GM19397 (cell line): ENCODE data around the gene HYOU1.
"Not testable (repeated sequence)": the region's sequence is repeated elsewhere in the genome, so short reads cannot be mapped to it uniquely, and the experiment has no call there.

Experiments used
- ATAC-seq: cut with Tn5 transposase; IDR thresholded peaks from one replicate; pipeline ENCODE4 v1.9.1; 2021; ENCODE audit warnings: mild to moderate bottlenecking, moderate library complexity; ENCODE audit not compliant: unreplicated experiment

Gene HYOU1

DNA sequence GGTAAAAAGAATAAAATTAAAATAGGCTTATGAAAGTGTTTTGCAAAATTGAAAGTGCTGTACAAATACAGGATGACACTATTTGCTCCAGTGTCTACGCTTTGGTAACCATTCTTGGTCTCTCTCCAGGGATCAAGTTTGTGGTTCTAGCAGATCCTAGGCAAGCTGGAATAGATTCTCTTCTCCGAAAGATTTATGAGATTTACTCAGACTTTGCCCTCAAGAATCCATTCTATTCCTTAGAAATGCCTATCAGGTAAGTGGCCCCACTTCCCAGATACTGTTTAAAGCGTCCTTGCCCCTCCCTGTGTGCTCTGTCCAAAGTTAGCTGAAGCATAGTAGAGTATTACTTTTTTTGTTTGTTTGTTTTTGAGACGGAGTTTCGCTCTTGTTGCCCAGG lies 35.4 kb downstream of the HYOU1 start:
- no peak for ATAC-seq

DNA sequence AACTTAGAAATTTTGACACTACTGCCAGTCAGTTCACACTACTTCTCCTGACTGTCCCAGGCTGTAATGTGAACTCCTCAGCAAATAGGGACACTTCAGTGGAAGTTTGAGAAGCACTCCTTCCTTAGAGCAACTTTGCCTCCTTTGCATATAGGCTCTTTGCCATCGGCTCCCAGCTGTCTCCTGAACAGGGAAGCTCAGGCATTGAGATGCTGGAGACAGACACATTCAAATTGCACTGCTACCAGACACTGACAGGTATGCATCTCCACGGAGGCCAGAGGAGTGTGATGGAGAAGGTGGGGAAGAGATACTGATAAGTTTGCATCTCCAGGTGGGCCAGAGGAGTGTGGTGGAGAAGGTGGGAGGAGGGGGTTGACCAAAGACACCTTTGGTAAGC lies 37.0 kb downstream of the HYOU1 start:
- no peak for ATAC-seq

DNA sequence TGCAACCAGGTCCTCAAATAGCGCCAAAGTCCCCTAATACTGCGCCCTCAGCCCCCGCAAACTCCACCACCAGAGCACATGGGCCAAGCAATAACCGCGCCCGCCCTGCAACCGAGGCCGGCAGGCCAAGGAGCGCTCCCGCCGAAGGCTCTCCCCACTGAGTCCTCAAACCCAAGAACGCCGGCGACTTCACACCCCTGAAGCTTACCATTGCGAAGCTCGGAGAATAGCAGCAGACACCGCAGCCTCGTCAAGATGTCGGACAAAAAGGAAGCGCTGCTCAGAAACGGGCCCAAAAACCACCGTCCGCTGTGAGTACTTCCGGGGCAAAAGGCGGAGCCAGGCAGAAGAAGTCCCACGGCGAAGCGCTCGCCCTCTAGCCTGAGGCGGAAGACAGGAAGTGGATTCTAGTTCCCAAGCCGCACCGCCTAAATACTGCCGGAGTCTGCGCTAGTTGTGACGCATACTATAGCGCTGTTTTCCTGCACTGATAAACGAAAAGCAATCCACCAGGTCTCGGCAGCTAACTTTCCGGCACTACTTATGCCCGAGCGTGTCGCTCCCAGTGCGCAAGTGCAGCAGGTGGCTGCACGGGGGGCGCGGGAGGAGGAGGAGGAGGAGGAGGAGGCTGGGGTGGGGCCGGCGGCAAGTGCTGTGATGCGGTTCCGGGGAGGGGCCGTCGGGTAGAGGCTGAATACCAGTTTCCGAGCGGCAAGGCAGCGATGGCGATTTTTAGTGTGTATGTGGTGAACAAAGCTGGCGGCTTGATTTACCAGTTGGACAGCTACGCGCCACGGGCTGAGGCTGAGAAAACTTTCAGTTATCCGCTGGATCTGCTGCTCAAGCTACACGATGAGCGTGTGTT lies 38.7 kb downstream of the HYOU1 start, which contains the start of the genes RPS25 and TRAPPC4:
Gene RPS25 (minus strand): TSS at position 270 of the 865 bp plus-strand sequence. CDS start 59 bp downstream, at position 211.
Gene TRAPPC4 (plus strand): TSS at position 693 of the 865 bp plus-strand sequence. CDS start 30 bp downstream, at position 723.
- ATAC-seq, result peak; percentile 85

DNA sequence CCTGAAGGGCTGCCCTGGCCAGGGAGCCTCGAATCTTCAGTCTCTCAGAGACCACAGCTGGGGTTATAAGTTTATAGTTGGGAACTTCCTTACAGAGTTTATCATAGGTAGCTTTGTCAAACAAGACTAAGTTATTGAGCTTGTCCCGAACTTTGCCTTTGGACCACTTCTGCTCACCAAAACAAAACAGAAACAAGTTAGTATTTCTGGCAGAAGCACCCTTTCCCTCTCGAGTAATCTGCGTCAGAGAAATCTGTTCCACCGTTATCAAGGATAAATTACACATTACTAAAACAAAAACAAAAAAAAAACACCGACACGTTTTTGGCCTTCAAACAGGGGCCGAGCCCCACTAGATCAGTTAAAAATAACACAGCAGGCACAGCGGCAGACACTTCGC lies 39.6 kb downstream of the HYOU1 start:
- ATAC-seq, result not testable (repeated sequence)

DNA sequence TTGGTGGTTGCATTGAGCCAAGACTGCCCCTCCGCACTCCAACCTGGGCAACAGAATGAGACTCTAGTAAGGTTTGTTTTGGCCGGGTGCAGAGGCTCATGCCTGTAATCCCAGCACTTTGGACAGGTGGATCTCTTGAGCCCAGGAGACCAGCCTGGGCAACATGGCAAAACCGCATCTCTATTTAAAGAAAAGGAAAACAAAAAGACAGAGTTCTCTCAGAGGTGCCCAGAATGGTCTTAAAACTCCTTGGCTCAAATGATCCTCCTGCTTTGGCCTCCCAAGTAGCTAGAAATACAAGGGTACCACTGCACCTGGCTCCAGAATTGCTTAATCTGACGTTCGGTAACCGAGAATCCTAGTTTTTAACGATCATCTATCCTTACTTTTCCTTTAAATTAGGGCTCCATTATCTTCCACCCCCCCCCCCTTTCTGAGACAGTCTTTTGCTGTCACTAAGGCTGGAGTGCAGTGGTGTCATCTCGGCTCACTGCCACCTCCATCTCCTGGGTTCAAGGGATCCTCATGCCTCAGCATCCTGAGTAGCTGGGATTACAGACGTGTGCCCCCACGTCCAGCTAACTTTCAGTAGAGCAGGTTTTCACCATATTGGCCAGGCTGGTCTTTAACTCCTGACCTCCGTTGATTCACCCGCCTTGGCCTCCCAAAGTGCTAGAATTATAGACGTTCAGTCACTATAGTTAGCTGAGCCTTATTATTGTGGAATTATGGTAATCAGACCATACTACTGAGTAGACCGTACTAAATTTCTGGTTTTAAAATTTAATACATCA lies 40.6 kb downstream of the HYOU1 start:
- no peak for ATAC-seq

DNA sequence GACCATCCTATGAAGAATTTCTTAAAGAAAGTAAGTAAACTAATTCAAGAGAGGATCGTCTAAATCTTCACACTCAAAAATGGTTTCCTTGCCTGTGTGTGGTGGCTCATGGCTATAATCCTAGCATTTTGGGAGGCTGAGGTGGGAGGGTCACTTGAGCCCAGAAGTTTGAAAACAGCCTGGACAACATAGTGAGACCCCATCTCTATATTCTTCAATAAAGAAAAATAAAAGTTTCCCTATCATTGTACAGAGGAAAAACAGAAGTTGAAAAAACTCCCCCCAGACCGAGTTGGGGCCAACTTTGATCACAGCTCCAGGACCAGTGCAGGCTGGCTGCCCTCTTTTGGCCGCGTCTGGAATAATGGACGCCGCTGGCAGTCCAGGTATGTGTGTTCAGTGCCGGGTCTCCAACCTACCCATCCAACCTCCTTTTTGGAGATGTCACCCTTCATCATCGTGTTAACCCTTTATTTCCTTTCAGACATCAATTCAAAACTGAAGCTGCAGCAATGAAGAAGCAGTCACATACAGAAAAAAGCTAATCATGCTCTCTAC lies 41.9 kb downstream of the HYOU1 start:
- ATAC-seq, result no peak

DNA sequence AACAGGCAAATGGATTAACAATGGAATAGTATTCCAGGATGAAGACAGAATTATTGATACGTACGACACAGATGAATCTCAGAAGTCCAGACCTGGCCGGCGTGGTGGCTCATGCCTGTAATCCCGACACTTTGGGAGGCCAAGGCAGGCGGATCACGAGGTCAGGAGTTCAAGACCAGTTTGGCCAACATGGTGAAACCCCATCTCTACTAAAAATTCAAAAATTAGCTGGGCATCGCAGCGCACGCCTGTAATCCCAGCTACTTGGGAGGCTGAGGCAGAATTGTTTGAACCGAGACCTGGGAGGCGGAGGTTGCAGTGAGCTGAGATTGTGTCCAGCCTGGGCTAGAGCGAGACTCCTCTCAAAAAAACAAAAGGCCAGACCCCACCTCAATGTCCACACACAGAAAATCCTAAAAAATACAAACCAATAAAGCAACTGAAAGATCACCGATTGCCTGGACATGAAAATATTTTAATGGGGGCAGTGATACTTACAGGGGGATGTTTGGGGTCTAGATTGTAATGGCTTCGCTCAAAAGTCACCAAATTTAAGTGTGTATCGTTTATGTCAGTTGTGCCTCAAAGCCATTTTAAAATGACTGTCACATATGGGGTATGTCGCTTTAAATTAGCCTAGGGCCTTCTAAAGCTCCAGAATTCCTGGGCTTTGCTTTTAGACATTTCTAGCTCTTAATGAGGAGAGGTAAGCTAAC lies 42.6 kb downstream of the HYOU1 start:
- ATAC-seq, result no peak

DNA sequence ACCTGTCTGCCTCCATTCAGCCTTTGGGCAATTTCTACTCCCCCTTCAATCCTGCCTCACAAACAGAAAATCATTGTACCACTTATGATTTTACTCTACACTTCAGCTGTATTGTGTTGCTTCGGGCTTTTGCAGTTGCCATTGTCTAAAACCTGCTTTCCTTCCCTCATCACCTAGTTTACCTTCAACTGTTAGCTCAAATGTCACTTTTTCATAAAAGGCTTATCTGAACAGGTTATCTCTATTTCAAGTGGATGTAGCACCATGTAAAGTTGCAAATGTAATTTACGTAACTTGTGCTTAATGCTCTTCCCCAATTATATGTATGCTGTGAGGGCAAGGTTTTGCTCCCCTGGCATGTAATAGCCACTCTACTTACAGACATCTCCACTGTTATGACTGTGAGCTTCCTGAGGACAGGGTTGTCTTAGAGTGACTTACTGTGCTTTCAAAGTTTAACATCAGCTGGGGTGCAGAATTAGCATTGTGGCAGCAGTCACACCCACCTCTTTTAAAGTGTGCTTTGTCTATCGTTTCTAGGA lies 44.3 kb downstream of the HYOU1 start:
- no peak for ATAC-seq

DNA sequence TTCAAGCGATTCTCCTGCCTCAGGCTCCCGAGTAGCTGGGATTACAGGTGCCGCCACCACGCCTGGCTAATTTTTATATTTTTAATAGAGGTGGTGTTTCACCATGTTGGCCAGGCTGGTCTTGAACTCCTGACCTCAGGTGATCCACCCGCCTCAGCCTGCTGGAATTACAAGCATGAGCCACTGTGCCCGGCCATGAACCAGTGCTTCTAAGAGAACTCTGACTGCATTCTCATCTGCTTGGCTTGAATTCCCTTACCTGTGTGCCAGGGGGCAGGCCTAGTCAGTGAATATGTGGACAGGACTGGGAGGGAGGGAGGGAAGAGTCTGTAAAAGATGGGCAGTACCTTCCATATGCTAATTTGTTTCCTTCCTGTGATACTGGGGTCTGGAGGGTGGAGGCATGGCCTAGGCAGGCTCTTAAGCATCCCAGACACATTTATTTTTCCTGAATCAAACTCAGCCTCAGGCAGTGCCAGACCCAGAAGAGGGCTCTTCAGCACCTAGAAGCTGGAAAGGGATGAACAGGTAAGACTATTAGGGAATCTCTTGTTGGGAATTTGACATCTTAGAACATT lies 45.4 kb downstream of the HYOU1 start:
- ATAC-seq, result no peak

DNA sequence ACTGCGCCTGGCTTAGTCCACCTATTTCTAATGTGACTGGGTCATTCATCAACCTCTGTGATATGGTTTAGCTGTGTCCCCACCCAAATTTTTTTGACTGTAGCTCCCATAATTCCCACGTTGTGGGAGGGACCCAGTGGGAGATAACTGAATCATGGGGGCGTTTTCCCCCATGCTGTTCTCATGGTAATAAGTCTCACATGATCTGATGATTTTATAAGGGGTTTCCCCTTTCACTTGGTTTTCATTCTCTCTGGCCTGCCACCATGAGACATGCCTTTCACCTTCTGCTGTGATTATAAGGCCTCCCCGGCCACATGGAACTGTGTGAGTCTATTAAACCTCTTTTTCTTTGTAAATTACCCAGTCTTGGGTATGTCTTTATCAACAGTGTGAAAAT lies 50.3 kb downstream of the HYOU1 start:
- no peak for ATAC-seq

DNA sequence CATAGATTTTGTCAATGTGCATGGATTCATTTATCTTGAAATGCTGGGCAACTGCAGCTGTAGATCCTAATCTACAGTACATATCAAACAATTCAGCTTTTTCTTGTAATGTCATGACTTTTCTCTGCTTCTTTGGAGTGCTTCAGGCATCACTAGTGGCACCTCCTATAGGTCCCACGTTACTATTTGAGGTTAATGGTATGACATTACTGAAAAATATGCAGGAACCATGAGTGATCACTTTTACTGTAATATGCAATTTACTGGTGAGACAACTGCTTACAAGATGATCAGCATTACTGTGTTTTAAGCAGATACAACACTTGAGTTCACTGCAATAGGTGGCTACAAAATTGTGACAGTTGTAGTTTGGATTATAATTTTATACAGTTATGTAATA lies 56.1 kb downstream of the HYOU1 start:
- ATAC-seq, result no peak

DNA sequence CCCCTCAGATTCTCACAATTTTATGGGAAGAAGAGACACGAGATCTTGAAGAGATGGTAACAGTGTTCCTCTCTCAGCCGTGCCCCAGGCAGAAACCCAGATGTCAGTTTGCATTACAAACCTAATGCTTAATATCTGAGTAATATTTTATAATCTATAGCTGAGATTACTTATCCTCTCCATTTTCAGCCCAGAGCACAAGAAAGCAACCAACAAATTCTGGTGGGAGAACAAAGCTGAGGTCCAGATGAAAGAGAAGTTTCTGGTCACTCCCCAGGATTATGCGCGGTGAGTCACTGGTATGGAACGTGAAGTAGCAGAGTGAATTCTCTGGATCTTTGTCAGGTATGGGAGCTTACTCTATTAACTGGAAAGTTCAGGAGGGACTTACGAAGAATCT lies 58.2 kb downstream of the HYOU1 start:
- ATAC-seq, result no peak

DNA sequence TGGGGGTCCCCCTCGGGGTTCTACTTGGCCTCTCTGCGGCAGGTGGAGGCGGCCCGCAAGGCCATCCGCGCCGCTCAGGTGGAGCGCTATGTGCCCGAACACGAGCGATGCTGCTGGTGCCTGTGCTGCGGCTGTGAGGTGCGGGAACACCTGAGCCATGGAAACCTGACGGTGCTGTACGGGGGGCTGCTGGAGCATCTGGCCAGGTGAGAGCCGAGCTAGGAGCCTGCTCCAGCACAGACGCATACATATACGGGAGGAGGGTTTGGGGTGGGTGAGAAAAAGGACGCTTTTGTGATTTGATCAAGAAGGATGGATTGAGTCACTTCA lies 58.7 kb downstream of the HYOU1 start:
- ATAC-seq, result no peak

DNA sequence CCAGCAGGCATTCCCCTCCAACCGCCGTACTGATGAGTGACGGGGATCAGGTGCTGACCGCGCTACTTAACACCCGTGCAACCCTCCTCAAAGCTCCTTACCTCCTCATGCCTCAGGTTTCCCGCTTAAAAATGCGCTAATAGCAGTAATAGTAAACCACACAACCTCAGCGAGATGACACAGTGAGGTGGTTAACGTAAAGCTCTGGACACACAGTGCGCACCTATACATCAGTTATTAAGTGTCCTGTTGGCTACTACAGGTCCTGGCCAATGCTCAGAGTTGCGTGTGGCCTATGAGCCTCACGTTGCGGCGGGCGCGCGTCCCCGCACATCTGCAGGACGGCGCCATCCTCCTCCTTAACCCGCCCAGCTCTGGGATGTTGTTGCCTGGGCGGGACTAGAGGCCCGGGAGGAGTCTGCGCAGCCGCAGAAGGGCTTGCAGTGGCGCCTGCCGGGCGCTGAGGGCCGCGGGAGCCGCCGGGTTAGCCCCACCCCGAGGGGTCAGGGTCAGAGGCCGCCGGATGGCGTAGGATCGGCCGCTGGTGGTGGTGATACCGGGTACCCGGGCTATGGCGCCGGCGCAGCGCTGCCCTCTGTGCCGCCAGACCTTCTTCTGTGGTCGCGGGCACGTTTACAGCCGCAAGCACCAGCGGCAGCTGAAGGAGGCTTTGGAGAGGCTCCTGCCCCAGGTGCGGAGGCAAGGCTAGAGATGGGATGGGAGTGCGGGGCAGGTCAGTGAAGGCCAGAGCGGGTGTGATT lies 59.2 kb downstream of the HYOU1 start, which contains the start of gene CENATAC:
Gene CENATAC (plus strand): TSS at position 512 of the 761 bp plus-strand sequence. CDS start 60 bp downstream, at position 572.
- ATAC-seq, result peak; percentile 93

DNA sequence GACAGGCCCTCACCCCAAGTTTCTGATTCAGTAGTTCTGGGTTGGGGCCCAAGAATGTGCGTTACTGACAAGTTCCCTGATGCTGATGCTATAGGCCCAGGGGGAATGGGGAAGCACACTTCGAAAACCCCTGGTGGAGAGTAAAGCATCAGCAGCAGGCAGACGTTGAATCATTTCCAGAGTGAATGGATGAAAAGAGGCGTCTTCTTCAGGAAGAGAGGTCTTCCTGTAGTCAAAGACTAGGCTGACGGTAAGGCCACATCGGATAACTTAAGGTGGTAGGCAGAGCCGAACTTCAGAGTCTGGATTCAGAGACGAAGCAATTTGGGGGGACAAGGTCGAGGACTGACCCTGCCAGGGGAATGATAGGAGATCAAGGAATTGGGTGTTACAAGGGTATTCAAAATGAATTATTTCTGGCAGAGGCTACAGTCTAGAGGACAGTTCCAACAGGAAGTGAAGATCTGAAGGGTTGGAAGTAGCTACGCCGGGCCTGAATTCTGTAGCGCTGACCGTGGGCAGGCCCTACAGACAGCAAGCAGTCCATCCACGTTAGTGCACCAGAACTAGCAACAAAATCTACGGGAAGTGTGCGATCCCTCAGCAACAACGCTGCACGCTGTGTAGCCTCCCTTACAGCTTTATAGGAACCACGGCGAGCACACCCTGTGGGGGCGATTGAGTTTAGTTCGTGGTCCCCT lies 59.9 kb downstream of the HYOU1 start:
- ATAC-seq, result peak; percentile 6
